AG09309 (cell line): ENCODE data around the gene MRPS35.

Experiments used
- DNase-seq: peaks from one replicate; pipeline ENCODE4 v3.0.0-alpha.2; 2010; ENCODE audit warnings: low read depth
- H3K4me3 ChIP-seq: 2 replicates; pipeline ENCODE4 v1.5.1; 2011; ENCODE audit warnings: mild to moderate bottlenecking, low read depth, low read length, moderate library complexity; ENCODE audit not compliant: control insufficient read depth
- CTCF ChIP-seq: IDR thresholded peaks from 2 replicates; pipeline ENCODE4 v1.5.1; 2011; ENCODE audit warnings: mild to moderate bottlenecking, low read depth, low read length, inconsistent platforms; ENCODE audit not compliant: insufficient read depth, control insufficient read depth; ENCODE audit errors: missing control alignments

The MRPS35 gene

GRCh38 chr12:27703720-27704452 lies 6.7 kb upstream of the MRPS35 start:
- peak; percentile 84 for TF ChIP-seq CTCF
- no peak overlapping the region for H3K4me3 ChIP-seq
- DNase-seq: peak; percentile 91

- no peak overlapping the region for H3K4me3 ChIP-seq
- no peak for TF ChIP-seq CTCF
- no peak for DNase-seq
Measured at GRCh38 chr12:27705263-27705662, 5.4 kb upstream of the MRPS35 start.

GRCh38 chr12:27707216-27707615 lies 3.4 kb upstream of the MRPS35 start:
- H3K4me3 ChIP-seq: no peak overlapping the region
- no peak for DNase-seq
- no peak for TF ChIP-seq CTCF

GRCh38 chr12:27709212-27709931 lies 1.3 kb upstream of the MRPS35 start:
- DNase-seq: no peak
- H3K4me3 ChIP-seq: peak overlapping the region; percentile 73
- TF ChIP-seq CTCF: no peak

- no peak for DNase-seq
- no peak for TF ChIP-seq CTCF
- H3K4me3 ChIP-seq: peak overlapping the region; percentile 73
Measured at GRCh38 chr12:27709932-27710591, 570 bp upstream of the MRPS35 start.

- peak overlapping the region; percentile 73 for H3K4me3 ChIP-seq
- DNase-seq: no peak
- TF ChIP-seq CTCF: no peak
Measured at GRCh38 chr12:27711317-27711682, 668 bp downstream of the MRPS35 start.
